GM12892 (cell line): ENCODE results near the gene TGFBR2.

Source experiments
- POLR2A ChIP-seq: IDR thresholded peaks from 2 replicates; pipeline ENCODE4 v1.6.1; 2011; ENCODE audit warnings: low read depth, low read length, control low read depth
- POLR2AphosphoS5 ChIP-seq: IDR thresholded peaks from 2 replicates; pipeline ENCODE4 v1.6.1; 2011; ENCODE audit warnings: low read depth, low read length, control low read depth

GRCh38 chr3:30658328-30659052, 52.1 kb downstream of the TGFBR2 start:
- TF ChIP-seq POLR2A (no peak), POLR2AphosphoS5 (no peak)
